Measurements from ENCODE around the gene UTP20. TPM values are rescaled to one million over a fixed set of nuclear protein-coding genes. Genes with fewer than 3 reads are reported as not detected.

UTP20 gene
- total RNA-seq, 1 donor from 2014 or later, result 19.3 TPM

DNA sequence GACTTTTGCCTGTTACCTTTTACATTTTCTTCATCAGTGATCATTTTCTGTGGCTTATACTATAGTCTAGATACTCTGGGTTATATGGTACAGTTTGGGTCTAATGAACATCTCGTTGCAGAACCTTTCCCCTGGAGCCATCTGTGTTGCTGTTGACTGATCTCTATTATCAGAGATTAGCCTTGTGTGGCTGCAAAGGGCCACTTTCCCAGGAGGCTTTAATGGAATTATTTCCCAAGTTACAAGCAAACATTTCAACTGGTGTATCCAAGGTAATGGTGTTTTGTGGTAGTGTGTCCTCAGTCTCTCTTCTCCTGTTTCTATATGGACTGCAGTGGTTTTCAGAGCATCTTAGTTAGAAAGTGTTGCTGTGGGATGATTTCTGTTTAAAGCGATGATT lies 25.9 kb downstream of the UTP20 start:
- Histone ChIP-seq H3K9me3 (ENCODE audit: low read depth) (no peaks in the 10 kb centered on the region), H3K36me3 (peaks cover 17% of the 10 kb centered on the region), H3K4me1 (no peaks in the 10 kb centered on the region), H3K4me2 (no peak overlapping the region), H3K4me3 (no peak overlapping the region), H3K79me2 (ENCODE audit: low read depth) (no peaks in the 10 kb centered on the region), H3K27me3 (no peaks in the 10 kb centered on the region), H2AFZ (replicated peaks) (no peak overlapping the region), H3K9ac (no peak overlapping the region), H3F3A (ENCODE audit: low read depth) (no peaks in the 10 kb centered on the region), H4K20me1 (ENCODE audit: low read depth) (no peaks in the 10 kb centered on the region), H3K27ac (no peak overlapping the region)
- Mint-ChIP-seq H3K4me3 (no peak overlapping the region), H3K4me1 (no peaks in the 10 kb centered on the region), H3K27ac (no peak overlapping the region), H3K27me3 (ENCODE audit: insufficient read depth, low read depth) (peaks cover 4% of the 10 kb centered on the region), H3K9me3 (no peaks in the 10 kb centered on the region), H3K36me3 (peaks cover 17% of the 10 kb centered on the region)
- no peak for DNase-seq (ENCODE audit: low spot score)
- TF ChIP-seq, protein P1, sequence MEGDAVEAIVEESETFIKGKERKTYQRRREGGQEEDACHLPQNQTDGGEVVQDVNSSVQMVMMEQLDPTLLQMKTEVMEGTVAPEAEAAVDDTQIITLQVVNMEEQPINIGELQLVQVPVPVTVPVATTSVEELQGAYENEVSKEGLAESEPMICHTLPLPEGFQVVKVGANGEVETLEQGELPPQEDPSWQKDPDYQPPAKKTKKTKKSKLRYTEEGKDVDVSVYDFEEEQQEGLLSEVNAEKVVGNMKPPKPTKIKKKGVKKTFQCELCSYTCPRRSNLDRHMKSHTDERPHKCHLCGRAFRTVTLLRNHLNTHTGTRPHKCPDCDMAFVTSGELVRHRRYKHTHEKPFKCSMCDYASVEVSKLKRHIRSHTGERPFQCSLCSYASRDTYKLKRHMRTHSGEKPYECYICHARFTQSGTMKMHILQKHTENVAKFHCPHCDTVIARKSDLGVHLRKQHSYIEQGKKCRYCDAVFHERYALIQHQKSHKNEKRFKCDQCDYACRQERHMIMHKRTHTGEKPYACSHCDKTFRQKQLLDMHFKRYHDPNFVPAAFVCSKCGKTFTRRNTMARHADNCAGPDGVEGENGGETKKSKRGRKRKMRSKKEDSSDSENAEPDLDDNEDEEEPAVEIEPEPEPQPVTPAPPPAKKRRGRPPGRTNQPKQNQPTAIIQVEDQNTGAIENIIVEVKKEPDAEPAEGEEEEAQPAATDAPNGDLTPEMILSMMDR (IDR thresholded peaks at IDR 0.05), result no peak
- no peak for TF ChIP-seq EZH2phosphoT487 (IDR thresholded peaks at IDR 0.05)
- TF ChIP-seq EZH2 (IDR thresholded peaks at IDR 0.05), result no peak

DNA sequence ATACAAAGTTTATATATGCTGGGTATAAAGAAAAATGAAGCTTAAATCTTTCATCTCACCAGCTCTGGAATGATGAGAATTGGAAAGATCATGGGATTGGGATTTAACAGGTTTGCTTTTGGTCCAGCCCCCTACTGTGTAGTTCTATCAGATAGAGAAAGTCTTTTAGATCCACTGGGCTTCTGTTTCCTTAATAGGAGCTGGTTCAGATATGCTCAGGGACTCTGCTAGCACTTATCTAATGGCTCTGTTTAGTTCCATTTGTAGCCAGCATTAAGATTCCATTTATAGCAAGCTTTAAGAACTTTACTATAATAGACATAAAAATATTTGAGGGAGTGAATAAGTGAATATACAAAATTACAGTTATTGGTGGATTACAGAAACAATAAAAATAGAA lies 42.6 kb downstream of the UTP20 start:
- no peak for TF ChIP-seq EZH2 (IDR thresholded peaks at IDR 0.05)
- TF ChIP-seq, protein P1 (IDR thresholded peaks at IDR 0.05), result no peak
- no peak for TF ChIP-seq EZH2phosphoT487 (IDR thresholded peaks at IDR 0.05)
- Mint-ChIP-seq H3K9me3 (no peaks in the 10 kb centered on the region), H3K4me1 (no peaks in the 10 kb centered on the region), H3K27me3 (ENCODE audit: insufficient read depth, low read depth) (no peaks in the 10 kb centered on the region), H3K27ac (no peak overlapping the region), H3K4me3 (no peak overlapping the region), H3K36me3 (peaks cover 10% of the 10 kb centered on the region)
- Histone ChIP-seq H3K27me3 (no peaks in the 10 kb centered on the region), H3K27ac (no peak overlapping the region), H4K20me1 (ENCODE audit: low read depth) (no peaks in the 10 kb centered on the region), H3K9me3 (ENCODE audit: low read depth) (no peaks in the 10 kb centered on the region), H2AFZ (replicated peaks) (no peak overlapping the region), H3K79me2 (ENCODE audit: low read depth) (no peaks in the 10 kb centered on the region), H3K9ac (no peak overlapping the region), H3K4me3 (no peak overlapping the region), H3K4me2 (no peak overlapping the region), H3F3A (ENCODE audit: low read depth) (peaks cover 5% of the 10 kb centered on the region), H3K4me1 (no peaks in the 10 kb centered on the region), H3K36me3 (peaks cover 12% of the 10 kb centered on the region)
- DNase-seq (ENCODE audit: low spot score), result no peak

DNA sequence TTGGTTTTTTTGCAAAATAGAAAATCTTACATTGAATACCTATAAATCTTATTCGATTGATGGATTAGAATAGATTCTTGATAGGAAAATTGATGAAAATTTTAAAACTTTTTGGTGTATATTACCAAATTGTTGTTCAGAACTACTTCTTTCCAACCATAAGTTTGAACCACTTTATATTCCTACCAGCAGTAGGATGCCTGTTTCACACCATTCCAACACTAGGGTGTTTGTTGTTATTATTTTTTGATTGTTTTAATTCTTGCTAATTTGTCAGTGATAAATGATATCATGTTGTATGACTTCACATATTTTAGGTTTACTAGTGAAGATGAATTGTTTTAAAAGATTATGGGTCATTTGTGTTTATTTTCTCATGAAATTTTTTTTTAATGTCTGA lies 43.4 kb downstream of the UTP20 start:
- Histone ChIP-seq H3K4me2 (no peak overlapping the region), H3K4me3 (no peak overlapping the region), H3K27ac (no peak overlapping the region), H3K9ac (no peak overlapping the region), H3K4me1 (no peaks in the 10 kb centered on the region), H4K20me1 (ENCODE audit: low read depth) (no peaks in the 10 kb centered on the region), H3K79me2 (ENCODE audit: low read depth) (no peaks in the 10 kb centered on the region), H3F3A (ENCODE audit: low read depth) (peaks cover 5% of the 10 kb centered on the region), H3K27me3 (no peaks in the 10 kb centered on the region), H2AFZ (replicated peaks) (no peak overlapping the region), H3K9me3 (ENCODE audit: low read depth) (no peaks in the 10 kb centered on the region), H3K36me3 (peaks cover 12% of the 10 kb centered on the region)
- H3K27ac Mint-ChIP-seq, result no peak overlapping the region
- no peaks in the 10 kb centered on the region for H3K27me3 Mint-ChIP-seq (ENCODE audit: insufficient read depth, low read depth)
- H3K4me1 Mint-ChIP-seq, result no peaks in the 10 kb centered on the region
- H3K9me3 Mint-ChIP-seq, result no peaks in the 10 kb centered on the region
- no peak for DNase-seq (ENCODE audit: low spot score)
- no peak overlapping the region for H3K4me3 Mint-ChIP-seq
- H3K36me3 Mint-ChIP-seq, result peaks cover 7% of the 10 kb centered on the region
- TF ChIP-seq EZH2phosphoT487 (IDR thresholded peaks at IDR 0.05) (no peak), EZH2 (IDR thresholded peaks at IDR 0.05) (no peak)
- TF ChIP-seq, protein P1 (IDR thresholded peaks at IDR 0.05), result no peak
